GM20000 (cell line): ENCODE data around the gene TBC1D7.

Experiments used
- DNase-seq: peaks from one replicate; pipeline ENCODE4 v3.0.0; 2012; ENCODE audit warnings: low spot score
- CTCF ChIP-seq: IDR thresholded peaks from 2 replicates; pipeline ENCODE4 v1.5.1; 2012; ENCODE audit warnings: mild to moderate bottlenecking, control low read depth; ENCODE audit errors: extremely low read depth, missing control alignments

TBC1D7 gene

GRCh38 chr6:13348334-13349113 is 20.2 kb upstream of the TBC1D7 start:
- TF ChIP-seq CTCF = no peak
- DNase-seq = no peak

- no peak for TF ChIP-seq CTCF
- DNase-seq = no peak
Measured at GRCh38 chr6:13346245-13346644, 17.9 kb upstream of the TBC1D7 start.

GRCh38 chr6:13342414-13343019 is 14.2 kb upstream of the TBC1D7 start:
- no peak for TF ChIP-seq CTCF
- DNase-seq = no peak

- no peak for DNase-seq
- TF ChIP-seq CTCF = no peak
Measured at GRCh38 chr6:13339863-13340630, 11.7 kb upstream of the TBC1D7 start.

GRCh38 chr6:13338038-13338437 is 9.7 kb upstream of the TBC1D7 start:
- DNase-seq = no peak

GRCh38 chr6:13336553-13336952 is 8.2 kb upstream of the TBC1D7 start:
- peak; percentile 88 for TF ChIP-seq CTCF
- peak; percentile 65 for DNase-seq

More at GRCh38 chr6:13338038-13338437, 9.7 kb upstream of the TBC1D7 start:
- TF ChIP-seq CTCF = no peak

GRCh38 chr6:13334953-13335352 is 6.6 kb upstream of the TBC1D7 start:
- TF ChIP-seq CTCF = no peak
- no peak for DNase-seq
